SJCRH30 (cell line): Measurements from ENCODE around the gene CHRNA4. TPM values are rescaled to one million over a fixed set of nuclear protein-coding genes. Genes with fewer than 3 reads are reported as not detected.

Source experiments
- DNase-seq, 2 experiments: peaks; one replicate each; pipeline ENCODE4 v3.0.0-alpha.2; 2015 to 2020
- H3K27ac ChIP-seq: fragments of 250-450 bp; sonication (Bioruptor Pico); 2 replicates; pipeline ENCODE4 v1.5.1; 2020; ENCODE audit warnings: mild to moderate bottlenecking, moderate library complexity
- H3K27me3 ChIP-seq: fragments of 250-450 bp; sonication (Bioruptor Pico); 2 replicates; pipeline ENCODE4 v1.5.1; 2020; ENCODE audit warnings: mild to moderate bottlenecking, moderate library complexity
- H3K36me3 ChIP-seq: fragments of 250-450 bp; sonication (Bioruptor Pico); 2 replicates; pipeline ENCODE4 v1.5.1; 2020; ENCODE audit warnings: mild to moderate bottlenecking, moderate library complexity
- H3K4me1 ChIP-seq: fragments of 250-450 bp; sonication (Bioruptor Pico); 2 replicates; pipeline ENCODE4 v1.5.1; 2020; ENCODE audit warnings: mild to moderate bottlenecking, moderate library complexity
- H3K4me3 ChIP-seq: fragments of 250-450 bp; sonication (Bioruptor Pico); 2 replicates; pipeline ENCODE4 v1.5.1; 2020; ENCODE audit warnings: mild to moderate bottlenecking, moderate library complexity
- H3K9me3 ChIP-seq: fragments of 250-450 bp; sonication (Bioruptor Pico); replicated peaks from 2 replicates; pipeline ENCODE4 v1.5.1; 2020; ENCODE audit warnings: mild to moderate bottlenecking, moderate library complexity
- total RNA-seq: library from RNA; depleted of rRNA; stranded (reverse); fragments of >200 nt; shearing (Covaris generic); gene quantifications from 2 replicates; pipeline ENCODE4 v1.2.3, GENCODE V29; 2014

The CHRNA4 gene
- total RNA-seq, 1 experiment from 2014 or later: 0.06 TPM

- H3K27ac ChIP-seq: no peak overlapping the region
- DNase-seq: no peak
- H3K4me1 ChIP-seq: no peaks in the 10 kb centered on the region
- no peaks in the 10 kb centered on the region for H3K36me3 ChIP-seq
- 0 out of 2 replicates have a peak, but pooled peaks cover 3% of the 10 kb centered on the region for H3K9me3 ChIP-seq
- no peak overlapping the region for H3K4me3 ChIP-seq
- peaks cover 34% of the 10 kb centered on the region for H3K27me3 ChIP-seq
These were observed 36.1 kb downstream of the CHRNA4 start for GRCh38 chr20:63325021-63325471.

- H3K9me3 ChIP-seq: 0 out of 2 replicates have a peak, but pooled peaks cover 3% of the 10 kb centered on the region
- H3K27ac ChIP-seq: no peak overlapping the region
- no peaks in the 10 kb centered on the region for H3K4me1 ChIP-seq
- DNase-seq: no peak
- no peaks in the 10 kb centered on the region for H3K36me3 ChIP-seq
- peaks cover 34% of the 10 kb centered on the region for H3K27me3 ChIP-seq
- H3K4me3 ChIP-seq: no peak overlapping the region
These were observed 37.7 kb downstream of the CHRNA4 start for GRCh38 chr20:63323357-63323981.

GRCh38 chr20:63322933-63323273, 38.2 kb downstream of the CHRNA4 start:
- 0 out of 2 replicates have a peak, but pooled peaks cover 3% of the 10 kb centered on the region for H3K9me3 ChIP-seq
- DNase-seq: no peak
- no peak overlapping the region for H3K27ac ChIP-seq
- H3K4me1 ChIP-seq: no peaks in the 10 kb centered on the region
- peaks cover 39% of the 10 kb centered on the region for H3K27me3 ChIP-seq
- no peaks in the 10 kb centered on the region for H3K36me3 ChIP-seq
- no peak overlapping the region for H3K4me3 ChIP-seq

GRCh38 chr20:63322146-63322932, 38.8 kb downstream of the CHRNA4 start:
- no peak overlapping the region for H3K4me3 ChIP-seq
- DNase-seq: no peak
- H3K4me1 ChIP-seq: no peaks in the 10 kb centered on the region
- H3K27ac ChIP-seq: no peak overlapping the region
- 0 out of 2 replicates have a peak, but pooled peaks cover 3% of the 10 kb centered on the region for H3K9me3 ChIP-seq
- peaks cover 45% of the 10 kb centered on the region for H3K27me3 ChIP-seq
- H3K36me3 ChIP-seq: no peaks in the 10 kb centered on the region

- Histone ChIP-seq H3K36me3 (no peaks in the 10 kb centered on the region), H3K9me3 (no peaks in the 10 kb centered on the region), H3K4me1 (no peaks in the 10 kb centered on the region), H3K4me3 (no peak overlapping the region), H3K27me3 (peaks cover 53% of the 10 kb centered on the region), H3K27ac (no peak overlapping the region)
- no peak for DNase-seq
These were observed 39.9 kb downstream of the CHRNA4 start for GRCh38 chr20:63321148-63321831.

GRCh38 chr20:63320616-63321147, 40.5 kb downstream of the CHRNA4 start:
- DNase-seq: no peak
- Histone ChIP-seq H3K4me3 (no peak overlapping the region), H3K9me3 (no peaks in the 10 kb centered on the region), H3K4me1 (no peaks in the 10 kb centered on the region), H3K36me3 (no peaks in the 10 kb centered on the region), H3K27me3 (peaks cover 56% of the 10 kb centered on the region), H3K27ac (no peak overlapping the region)

- DNase-seq: no peak
- Histone ChIP-seq H3K36me3 (no peaks in the 10 kb centered on the region), H3K27me3 (peaks cover 62% of the 10 kb centered on the region), H3K27ac (no peak overlapping the region), H3K4me1 (no peaks in the 10 kb centered on the region), H3K9me3 (no peaks in the 10 kb centered on the region), H3K4me3 (no peak overlapping the region)
These were observed 41.1 kb downstream of the CHRNA4 start for GRCh38 chr20:63320041-63320511.

GRCh38 chr20:63319164-63320040, 41.7 kb downstream of the CHRNA4 start:
- H3K4me1 ChIP-seq: no peaks in the 10 kb centered on the region
- H3K27me3 ChIP-seq: peaks cover 63% of the 10 kb centered on the region
- no peak overlapping the region for H3K4me3 ChIP-seq
- H3K9me3 ChIP-seq: no peaks in the 10 kb centered on the region
- DNase-seq: no peak
- H3K27ac ChIP-seq: no peak overlapping the region
- H3K36me3 ChIP-seq: no peaks in the 10 kb centered on the region

GRCh38 chr20:63318391-63319163, 42.6 kb downstream of the CHRNA4 start:
- H3K4me1 ChIP-seq: no peaks in the 10 kb centered on the region
- peaks cover 61% of the 10 kb centered on the region for H3K27me3 ChIP-seq
- no peaks in the 10 kb centered on the region for H3K36me3 ChIP-seq
- H3K4me3 ChIP-seq: no peak overlapping the region
- no peak overlapping the region for H3K27ac ChIP-seq
- no peaks in the 10 kb centered on the region for H3K9me3 ChIP-seq
- no peak for DNase-seq

- DNase-seq: no peak
- Histone ChIP-seq H3K27ac (no peak overlapping the region), H3K36me3 (no peaks in the 10 kb centered on the region), H3K9me3 (no peaks in the 10 kb centered on the region), H3K4me3 (no peak overlapping the region), H3K4me1 (peaks cover 6% of the 10 kb centered on the region), H3K27me3 (peaks cover 59% of the 10 kb centered on the region)
These were observed 43.4 kb downstream of the CHRNA4 start for GRCh38 chr20:63317601-63318291.

- peaks cover 54% of the 10 kb centered on the region for H3K27me3 ChIP-seq
- H3K36me3 ChIP-seq: no peaks in the 10 kb centered on the region
- no peak overlapping the region for H3K27ac ChIP-seq
- H3K4me1 ChIP-seq: peaks cover 13% of the 10 kb centered on the region
- no peak for DNase-seq
- no peaks in the 10 kb centered on the region for H3K9me3 ChIP-seq
- H3K4me3 ChIP-seq: no peak overlapping the region
These were observed 44.1 kb downstream of the CHRNA4 start for GRCh38 chr20:63317061-63317460.

GRCh38 chr20:63316502-63316921, 44.6 kb downstream of the CHRNA4 start:
- peaks cover 50% of the 10 kb centered on the region for H3K27me3 ChIP-seq
- no peaks in the 10 kb centered on the region for H3K9me3 ChIP-seq
- no peak for DNase-seq
- no peak overlapping the region for H3K4me3 ChIP-seq
- H3K36me3 ChIP-seq: no peaks in the 10 kb centered on the region
- H3K27ac ChIP-seq: no peak overlapping the region
- H3K4me1 ChIP-seq: peaks cover 17% of the 10 kb centered on the region
